ENCODE results near the gene SIRT3. TPM values are rescaled to one million over a fixed set of nuclear protein-coding genes. Genes with fewer than 3 reads are reported as not detected.

Gene SIRT3
- total and polyA plus RNA-seq, 2 of the 13 experiments (the other 11 are each of a cell fraction or from before 2014, with no cell fraction given) = 15.1 to 18.2 TPM

GRCh38 chr11:236774-237767, 929 bp upstream of the SIRT3 start, which contains the start of gene PSMD13 (continued):
- TF ChIP-seq, protein P1, sequence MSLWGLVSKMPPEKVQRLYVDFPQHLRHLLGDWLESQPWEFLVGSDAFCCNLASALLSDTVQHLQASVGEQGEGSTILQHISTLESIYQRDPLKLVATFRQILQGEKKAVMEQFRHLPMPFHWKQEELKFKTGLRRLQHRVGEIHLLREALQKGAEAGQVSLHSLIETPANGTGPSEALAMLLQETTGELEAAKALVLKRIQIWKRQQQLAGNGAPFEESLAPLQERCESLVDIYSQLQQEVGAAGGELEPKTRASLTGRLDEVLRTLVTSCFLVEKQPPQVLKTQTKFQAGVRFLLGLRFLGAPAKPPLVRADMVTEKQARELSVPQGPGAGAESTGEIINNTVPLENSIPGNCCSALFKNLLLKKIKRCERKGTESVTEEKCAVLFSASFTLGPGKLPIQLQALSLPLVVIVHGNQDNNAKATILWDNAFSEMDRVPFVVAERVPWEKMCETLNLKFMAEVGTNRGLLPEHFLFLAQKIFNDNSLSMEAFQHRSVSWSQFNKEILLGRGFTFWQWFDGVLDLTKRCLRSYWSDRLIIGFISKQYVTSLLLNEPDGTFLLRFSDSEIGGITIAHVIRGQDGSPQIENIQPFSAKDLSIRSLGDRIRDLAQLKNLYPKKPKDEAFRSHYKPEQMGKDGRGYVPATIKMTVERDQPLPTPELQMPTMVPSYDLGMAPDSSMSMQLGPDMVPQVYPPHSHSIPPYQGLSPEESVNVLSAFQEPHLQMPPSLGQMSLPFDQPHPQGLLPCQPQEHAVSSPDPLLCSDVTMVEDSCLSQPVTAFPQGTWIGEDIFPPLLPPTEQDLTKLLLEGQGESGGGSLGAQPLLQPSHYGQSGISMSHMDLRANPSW (CRISPR knock-in tag; IDR thresholded peaks at IDR 0.05; ENCODE audit: borderline replicate concordance) = peak; percentile 70; the same call in 1 of the 2 replicates
- TF ChIP-seq ATF1 (CRISPR knock-in tag; IDR thresholded peaks at IDR 0.05) = peak; percentile 43; the same call in 1 of the 2 replicates
- TF ChIP-seq FOSL2 (CRISPR knock-in tag; IDR thresholded peaks at IDR 0.05) = 0 out of 2 replicates have a peak, but pooled peaks have one; percentile 9
- TF ChIP-seq MTF1 (CRISPR knock-in tag; IDR thresholded peaks at IDR 0.05) = 0 out of 2 replicates have a peak, but pooled peaks have one; percentile 28
- no peak for TF ChIP-seq ZNF850 (CRISPR knock-in tag; conservative IDR thresholded peaks at IDR 0.05)
- peak; percentile 41; the same call in 1 of the 2 replicates for TF ChIP-seq IRF9 (CRISPR knock-in tag; IDR thresholded peaks at IDR 0.05; ENCODE audit: borderline replicate concordance)
- 0 out of 2 replicates have a peak, but pooled peaks have one; percentile 47 for TF ChIP-seq ZNF503 (CRISPR knock-in tag; IDR thresholded peaks at IDR 0.05)
- peak; percentile 37; the same call in 1 of the 2 replicates for TF ChIP-seq SMAD3 (CRISPR knock-in tag; IDR thresholded peaks at IDR 0.05)
- TF ChIP-seq HNRNPLL (IDR thresholded peaks at IDR 0.05; ENCODE audit: low read depth, low read length, poor library complexity, severe bottlenecking) = peak; percentile 95
- TF ChIP-seq, protein P2, sequence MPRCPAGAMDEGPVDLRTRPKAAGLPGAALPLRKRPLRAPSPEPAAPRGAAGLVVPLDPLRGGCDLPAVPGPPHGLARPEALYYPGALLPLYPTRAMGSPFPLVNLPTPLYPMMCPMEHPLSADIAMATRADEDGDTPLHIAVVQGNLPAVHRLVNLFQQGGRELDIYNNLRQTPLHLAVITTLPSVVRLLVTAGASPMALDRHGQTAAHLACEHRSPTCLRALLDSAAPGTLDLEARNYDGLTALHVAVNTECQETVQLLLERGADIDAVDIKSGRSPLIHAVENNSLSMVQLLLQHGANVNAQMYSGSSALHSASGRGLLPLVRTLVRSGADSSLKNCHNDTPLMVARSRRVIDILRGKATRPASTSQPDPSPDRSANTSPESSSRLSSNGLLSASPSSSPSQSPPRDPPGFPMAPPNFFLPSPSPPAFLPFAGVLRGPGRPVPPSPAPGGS (CRISPR knock-in tag; IDR thresholded peaks at IDR 0.05) = 0 out of 2 replicates have a peak, but pooled peaks have one; percentile 69
- no peak for TF ChIP-seq HNRNPL (IDR thresholded peaks at IDR 0.05; ENCODE audit: low read depth, low read length)
- no peak for TF ChIP-seq DMTF1 (CRISPR knock-in tag; IDR thresholded peaks at IDR 0.05)
- TF ChIP-seq AHR (CRISPR knock-in tag; IDR thresholded peaks at IDR 0.05) = no peak
- peak; percentile 46; the same call in 1 of the 2 replicates for TF ChIP-seq ZNF567 (CRISPR knock-in tag; IDR thresholded peaks at IDR 0.05; ENCODE audit: borderline replicate concordance)
- peak; percentile 88 for TF ChIP-seq KMT2A (CRISPR knock-in tag; IDR thresholded peaks at IDR 0.05)
- 0 out of 2 replicates have a peak, but pooled peaks have one; percentile 27 for TF ChIP-seq RAD21 (CRISPR knock-in tag; IDR thresholded peaks at IDR 0.05)
- no peak for TF ChIP-seq MEIS2 (CRISPR knock-in tag; IDR thresholded peaks at IDR 0.05)
- peak; percentile 62; the same call in 1 of the 2 replicates for TF ChIP-seq NKX3-1 (CRISPR knock-in tag; IDR thresholded peaks at IDR 0.05)
- no peak for TF ChIP-seq NBN (conservative IDR thresholded peaks at IDR 0.05)
